GM18867 (cell line): ENCODE data around the gene SUV39H1.

Source experiments
- ATAC-seq: cut with Tn5 transposase; IDR thresholded peaks from one replicate; pipeline ENCODE4 v1.9.1; 2021; ENCODE audit warnings: mild to moderate bottlenecking, moderate library complexity; ENCODE audit not compliant: unreplicated experiment

Gene SUV39H1

DNA sequence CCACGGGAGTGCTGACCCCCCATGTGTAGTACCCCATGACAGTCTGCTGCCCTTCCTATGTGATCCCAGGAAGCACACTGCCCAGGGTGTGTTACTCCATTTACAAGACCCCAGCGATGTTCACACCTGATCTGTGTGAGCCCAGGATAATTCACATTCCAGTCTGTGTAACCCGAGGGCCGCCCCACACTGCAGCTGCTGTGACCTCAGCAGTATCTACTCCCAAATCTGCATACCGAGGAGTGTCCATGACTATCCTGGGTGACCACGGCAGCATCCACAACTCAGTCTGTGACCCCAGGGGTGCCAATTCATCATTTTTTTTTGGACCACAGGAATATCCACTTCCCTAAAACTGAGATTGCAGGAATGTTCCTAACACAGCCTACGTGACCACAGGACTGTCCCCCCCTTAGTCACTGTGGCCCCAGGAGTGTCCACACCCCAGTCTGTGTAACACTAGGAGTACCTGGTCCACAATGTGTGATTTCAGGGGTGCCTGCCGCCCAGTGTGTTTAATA, 57.2 kb downstream of the SUV39H1 start:
- no peak for ATAC-seq

DNA sequence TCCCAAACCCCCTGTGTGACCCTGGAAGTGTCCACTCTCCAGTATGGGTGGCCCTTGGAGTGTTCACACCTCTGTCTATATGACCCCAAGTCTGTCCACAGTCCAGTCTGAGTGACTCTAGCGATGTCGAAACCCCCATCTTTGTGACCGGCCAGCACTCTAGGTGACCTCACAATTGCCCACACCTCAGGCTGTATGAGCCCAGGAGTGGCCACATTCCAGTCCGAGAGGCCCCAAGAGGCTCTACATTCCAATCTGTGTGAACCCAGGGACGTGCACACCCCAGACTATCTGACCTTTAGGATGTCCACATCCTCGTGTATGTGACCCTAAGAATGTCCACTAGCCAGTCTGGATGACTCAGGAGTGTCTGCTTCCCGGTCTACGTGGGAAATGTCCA, 57.7 kb downstream of the SUV39H1 start:
- no peak for ATAC-seq
